OCI-LY7 (cell line): ENCODE data around the gene CMTM7. TPM values are rescaled to one million over a fixed set of nuclear protein-coding genes. Genes with fewer than 3 reads are reported as not detected.

Experiments
- BruUV-seq: library from RNA; stranded (reverse); fragments of 400-500 nt; replicated peaks from 2 replicates; lab custom pipeline; 2021; lab: Mats Ljungman, UMichigan
- CTCF ChIA-PET: fragments of 300-600 bp; sonication (Branson Sonifier 250); formaldehyde crosslinking; loops from one replicate; lab custom pipeline; 2022; ENCODE audit warnings: antibody characterized with exemption; ENCODE audit not compliant: unreplicated experiment; lab: Charles Lee
- POLR2A ChIA-PET: fragments of 300-600 bp; sonication (Branson Sonifier 250); formaldehyde crosslinking; loops from one replicate; lab custom pipeline; 2022; ENCODE audit warnings: antibody characterized with exemption; lab: Charles Lee
- DNase-seq: peaks from one replicate; pipeline ENCODE4 v3.0.0-alpha.2; 2015; ENCODE audit warnings: low spot score
- H2AFZ ChIP-seq: fragments of 200-600 bp; sonication (generic), shearing (Covaris generic); 2 replicates; pipeline ENCODE4 v1.6.1; 2014; ENCODE audit warnings: mild to moderate bottlenecking, antibody characterized with exemption, low read length, moderate library complexity
- H3K27ac ChIP-seq: fragments of 200-600 bp; sonication (generic); 2 replicates; pipeline ENCODE4 v1.5.1; 2014; ENCODE audit warnings: mixed run types, low read depth, mild to moderate bottlenecking, moderate library complexity, low read length, inconsistent platforms; ENCODE audit not compliant: poor library complexity, severe bottlenecking
- H3K36me3 ChIP-seq: fragments of 200-600 bp; sonication (generic); 2 replicates; pipeline ENCODE4 v1.6.1; 2014; ENCODE audit warnings: mild to moderate bottlenecking, antibody characterized with exemption, low read length, moderate library complexity, mixed read lengths; ENCODE audit not compliant: insufficient read depth
- H3K4me1 ChIP-seq: fragments of 200-600 bp; sonication (generic); 2 replicates; pipeline ENCODE4 v1.5.1; 2014; ENCODE audit warnings: mild to moderate bottlenecking, low read length; ENCODE audit not compliant: insufficient read depth, poor library complexity, severe bottlenecking
- H3K4me2 ChIP-seq: fragments of 200-600 bp; sonication (generic); 2 replicates; pipeline ENCODE4 v1.6.1; 2014; ENCODE audit warnings: mild to moderate bottlenecking, low read length
- H3K4me3 ChIP-seq: fragments of 200-600 bp; sonication (generic); 2 replicates; pipeline ENCODE4 v1.5.1; 2014; ENCODE audit warnings: mild to moderate bottlenecking, low read depth, low read length; ENCODE audit not compliant: poor library complexity, severe bottlenecking
- H3K79me2 ChIP-seq: fragments of 200-600 bp; sonication (generic); 2 replicates; pipeline ENCODE4 v1.6.1; 2016; ENCODE audit warnings: low read depth, mild to moderate bottlenecking, low read length, moderate library complexity, mixed read lengths; ENCODE audit not compliant: insufficient read depth
- H3K9me2 ChIP-seq: fragments of 200-600 bp; sonication (generic); 2 replicates; pipeline ENCODE4 v1.6.1; 2016; ENCODE audit warnings: mild to moderate bottlenecking, low read length, mixed read lengths; ENCODE audit not compliant: insufficient read depth
- H3K9me3 ChIP-seq: fragments of 200-600 bp; sonication (generic); 2 replicates; pipeline ENCODE4 v1.6.1; 2014; ENCODE audit warnings: mild to moderate bottlenecking, mixed run types, low read length, mixed read lengths
- H4K20me1 ChIP-seq: fragments of 200-600 bp; sonication (generic); 2 replicates; pipeline ENCODE4 v1.6.1; 2014; ENCODE audit warnings: mild to moderate bottlenecking, antibody characterized with exemption, low read length, moderate library complexity, mixed read lengths; ENCODE audit not compliant: insufficient read depth
- EZH2phosphoT487 ChIP-seq: fragments of 200-600 bp; sonication (generic); IDR thresholded peaks from 2 replicates; pipeline ENCODE4 v1.6.1; 2018; ENCODE audit warnings: low read depth, borderline replicate concordance, mild to moderate bottlenecking, mixed run types, antibody characterized with exemption, low read length, moderate library complexity, mixed read lengths
- intact Hi-C: fragments of 100-400 bp; cut with micrococcal nuclease; formaldehyde crosslinking; loops from one replicate; pipeline ENCODE4 v1.10.0; 2022; ENCODE audit not compliant: unreplicated experiment
- total RNA-seq, 2 experiments: library from RNA; depleted of rRNA in 1 of 2; stranded (reverse); fragments of >200 nt in 1 of 2; shearing (Covaris generic) in 1 of 2; gene quantifications; 2 replicates each; pipeline ENCODE4 v1.2.3, GENCODE V29; 2014 to 2022
- TF ChIP-seq, protein P1 (sequence below): fragments of 200-600 bp; sonication (generic); conservative IDR thresholded peaks from 2 replicates; pipeline ENCODE4 v1.5.1; 2014; ENCODE audit warnings: mild to moderate bottlenecking, antibody characterized with exemption, low read length, moderate library complexity, mixed read lengths

The CMTM7 gene
- total RNA-seq, 2 experiments from 2014 or later, result 16.0 to 19.0 TPM

DNA sequence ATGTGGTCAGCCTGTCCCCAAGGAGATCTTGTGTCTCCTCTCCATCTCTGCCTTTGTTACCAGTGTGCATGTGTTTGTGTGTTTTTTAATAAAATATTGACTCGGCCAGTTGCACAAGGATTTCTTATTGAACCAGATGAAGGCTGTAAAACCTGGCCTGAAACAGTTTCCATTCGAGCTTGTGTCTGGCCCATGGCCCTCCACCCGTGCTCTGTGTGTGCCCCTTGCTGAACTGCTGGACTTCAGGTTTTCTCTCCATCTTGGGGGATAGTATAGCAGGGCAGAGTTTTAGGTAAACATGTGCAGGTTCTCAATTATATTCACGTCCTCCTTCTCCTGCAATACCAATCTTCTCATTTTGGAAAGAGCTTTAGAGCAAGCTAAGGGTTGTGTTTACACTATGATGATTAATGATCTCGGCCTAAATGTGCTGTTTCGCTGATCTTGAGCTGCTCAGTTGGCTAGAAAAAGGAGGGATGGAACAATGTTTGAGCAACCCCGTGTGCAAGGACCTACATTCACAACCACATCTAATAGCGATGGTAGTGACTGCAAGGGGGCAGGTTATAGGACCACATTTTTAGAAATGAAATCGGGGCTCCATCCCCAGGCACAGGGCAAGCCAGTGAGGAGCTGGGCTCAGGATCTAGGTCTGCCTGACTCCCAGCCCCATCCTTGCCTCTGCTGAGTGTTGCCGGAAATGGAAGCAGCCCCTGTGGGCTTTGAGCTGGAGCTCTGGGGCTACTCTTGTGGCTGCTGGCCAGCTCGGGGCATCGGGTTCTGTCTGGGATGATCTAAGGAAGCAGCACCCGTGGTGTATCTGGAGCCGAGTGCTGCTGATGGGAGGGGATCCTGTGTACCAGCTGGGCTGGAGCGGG lies 63.3 kb downstream of the CMTM7 start:
- TF ChIP-seq EZH2phosphoT487, result no peak
- TF ChIP-seq, protein P1, sequence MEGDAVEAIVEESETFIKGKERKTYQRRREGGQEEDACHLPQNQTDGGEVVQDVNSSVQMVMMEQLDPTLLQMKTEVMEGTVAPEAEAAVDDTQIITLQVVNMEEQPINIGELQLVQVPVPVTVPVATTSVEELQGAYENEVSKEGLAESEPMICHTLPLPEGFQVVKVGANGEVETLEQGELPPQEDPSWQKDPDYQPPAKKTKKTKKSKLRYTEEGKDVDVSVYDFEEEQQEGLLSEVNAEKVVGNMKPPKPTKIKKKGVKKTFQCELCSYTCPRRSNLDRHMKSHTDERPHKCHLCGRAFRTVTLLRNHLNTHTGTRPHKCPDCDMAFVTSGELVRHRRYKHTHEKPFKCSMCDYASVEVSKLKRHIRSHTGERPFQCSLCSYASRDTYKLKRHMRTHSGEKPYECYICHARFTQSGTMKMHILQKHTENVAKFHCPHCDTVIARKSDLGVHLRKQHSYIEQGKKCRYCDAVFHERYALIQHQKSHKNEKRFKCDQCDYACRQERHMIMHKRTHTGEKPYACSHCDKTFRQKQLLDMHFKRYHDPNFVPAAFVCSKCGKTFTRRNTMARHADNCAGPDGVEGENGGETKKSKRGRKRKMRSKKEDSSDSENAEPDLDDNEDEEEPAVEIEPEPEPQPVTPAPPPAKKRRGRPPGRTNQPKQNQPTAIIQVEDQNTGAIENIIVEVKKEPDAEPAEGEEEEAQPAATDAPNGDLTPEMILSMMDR, result no peak
- Histone ChIP-seq H3K36me3 (peaks cover 7% of the 10 kb centered on the region; the same call in 1 of the 2 replicates), H3K4me1 (peaks cover 68% of the 10 kb centered on the region), H3K9me2 (no peaks in the 10 kb centered on the region), H3K4me3 (no peak overlapping the region), H3K9me3 (no peaks in the 10 kb centered on the region), H3K27ac (no peak overlapping the region), H4K20me1 (no peaks in the 10 kb centered on the region), H2AFZ (no peak overlapping the region), H3K4me2 (peak overlapping the region; percentile 65; the same call in 1 of the 2 replicates), H3K79me2 (no peaks in the 10 kb centered on the region)
- BruUV-seq, result no TSS peak
- no peak for DNase-seq
- CTCF ChIA-PET, result interaction anchor here (1.1 to 1.2 kb wide), 3 partner anchors 17 to 30 kb away, joined by 3 to 4 read pairs (median 4); no protein-coding TSS in a partner anchor
- intact Hi-C loops, result no loop called here
- POLR2A ChIA-PET, result interaction anchor here (0.5 to 7.7 kb wide), 4 partner anchors 8 to 32 kb away, joined by 3 to 101 read pairs (median 4); no protein-coding TSS in a partner anchor

DNA sequence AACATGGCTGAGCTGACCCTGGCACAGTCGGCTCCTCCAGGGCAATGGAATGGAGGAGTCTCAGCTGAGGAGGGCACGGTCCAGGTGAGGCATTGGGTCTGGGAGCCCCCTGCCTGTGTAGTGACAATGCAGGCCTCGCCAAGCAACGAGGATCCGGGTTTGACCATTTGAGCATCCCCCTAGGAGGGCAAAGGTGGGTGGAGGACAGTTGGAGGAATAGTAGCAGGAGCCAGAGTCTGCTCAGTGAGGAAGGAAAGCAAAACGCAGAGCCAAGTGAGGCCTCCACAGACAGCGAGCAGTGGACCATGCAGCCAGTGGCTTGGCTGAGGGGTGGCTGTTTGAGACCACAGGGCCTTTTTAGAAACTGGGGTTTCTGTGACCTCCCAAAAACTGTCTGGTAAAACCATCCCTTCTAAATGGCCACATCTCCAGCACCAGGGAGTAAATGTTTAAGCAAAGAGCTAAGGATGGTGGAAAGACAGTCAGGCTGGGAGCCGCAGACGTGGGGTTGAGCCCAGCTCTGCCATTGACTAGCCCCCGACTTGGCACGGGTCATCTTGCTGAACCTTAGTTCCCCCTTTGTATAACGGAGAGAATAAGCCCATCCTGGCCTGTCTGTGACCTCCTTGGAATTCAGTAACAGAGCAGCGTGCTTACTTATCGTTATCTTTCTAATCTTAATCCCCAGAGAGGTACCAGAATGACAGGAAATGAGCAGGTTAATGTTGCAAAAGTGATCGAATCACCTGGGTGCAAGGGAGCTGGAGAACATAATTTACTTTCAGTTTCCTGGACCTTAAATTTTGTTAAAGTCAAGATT lies 64.2 kb downstream of the CMTM7 start:
- H3K27ac ChIP-seq, result no peak overlapping the region
- POLR2A ChIA-PET, result interaction anchor here (0.5 to 7.7 kb wide), 6 partner anchors 8 to 35 kb away, joined by 3 to 101 read pairs (median 4); no protein-coding TSS in a partner anchor
- no peak for DNase-seq
- H3K4me2 ChIP-seq, result peak overlapping the region; percentile 65
- H2AFZ ChIP-seq, result no peak overlapping the region
- no peaks in the 10 kb centered on the region for H3K9me3 ChIP-seq
- intact Hi-C loops, result no loop called here
- no peaks in the 10 kb centered on the region for H3K79me2 ChIP-seq
- TF ChIP-seq EZH2phosphoT487, result no peak
- TF ChIP-seq, protein P1, result no peak
- H3K9me2 ChIP-seq, result no peaks in the 10 kb centered on the region
- H3K4me1 ChIP-seq, result peaks cover 68% of the 10 kb centered on the region
- H3K36me3 ChIP-seq, result peaks cover 7% of the 10 kb centered on the region; the same call in 1 of the 2 replicates
- no peaks in the 10 kb centered on the region for H4K20me1 ChIP-seq
- BruUV-seq, result no TSS peak
- peak overlapping the region; percentile 21 for H3K4me3 ChIP-seq
- CTCF ChIA-PET, result interaction anchor here (1.1 to 1.2 kb wide), 3 partner anchors 18 to 31 kb away, joined by 3 to 4 read pairs (median 4); no protein-coding TSS in a partner anchor
